ENCODE data around the gene ONECUT3. TPM values are rescaled to one million over a fixed set of nuclear protein-coding genes. Genes with fewer than 3 reads are reported as not detected.

Gene ONECUT3
- total RNA-seq, 8 experiments from 2014 or later, result 0.11 to 3.7 (median 0.35) TPM; not detected in 1

DNA sequence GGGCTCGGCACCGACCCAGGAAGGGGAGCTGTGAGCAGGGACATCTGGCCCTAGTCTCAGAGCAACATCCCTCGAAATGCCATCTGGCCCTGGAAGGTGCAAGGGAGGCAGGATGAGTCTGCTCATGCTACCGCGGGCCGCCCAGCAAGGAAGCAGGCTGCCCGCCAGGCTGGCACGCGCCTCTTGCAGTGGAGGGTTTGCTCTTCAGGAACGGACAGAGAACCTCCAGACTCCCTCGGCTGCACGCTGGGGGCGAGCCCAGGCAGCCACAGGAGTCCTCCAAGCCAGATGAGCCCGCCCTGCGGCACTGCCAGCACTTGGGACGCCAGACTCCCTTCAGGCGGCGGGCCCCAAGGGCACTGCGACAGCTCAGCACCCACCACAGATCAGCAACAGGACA is 68.9 kb downstream of the ONECUT3 start:
- H3K4me3 ChIP-seq, result no peak overlapping the region
- no peak overlapping the region for H3K27ac ChIP-seq
- H3K4me1 ChIP-seq (replicated peaks in 1 of 2), result peaks cover 19 to 33% of the 10 kb centered on the region in 2 donors
- ATAC-seq (replicated peaks in 6 of 8), result no peak
- in situ Hi-C loops (cut with MboI; ENCODE audit: low pct_unique_long_range_greater_than_20kb in 2 of 9, low sequenced_read_pairs in 9 of 9, unreplicated experiment in 9 of 9), result loop anchor here in 1 of 9 experiments (25.0 kb wide), 1 partner anchor 285 kb away; no protein-coding TSS in a partner anchor
- 73 to 88% methylated on average over 2 to 3 of the region's 19 CpGs; no CpG with 5 or more reads in 8 of the 10 experiments for WGBS, 10 experiments

DNA sequence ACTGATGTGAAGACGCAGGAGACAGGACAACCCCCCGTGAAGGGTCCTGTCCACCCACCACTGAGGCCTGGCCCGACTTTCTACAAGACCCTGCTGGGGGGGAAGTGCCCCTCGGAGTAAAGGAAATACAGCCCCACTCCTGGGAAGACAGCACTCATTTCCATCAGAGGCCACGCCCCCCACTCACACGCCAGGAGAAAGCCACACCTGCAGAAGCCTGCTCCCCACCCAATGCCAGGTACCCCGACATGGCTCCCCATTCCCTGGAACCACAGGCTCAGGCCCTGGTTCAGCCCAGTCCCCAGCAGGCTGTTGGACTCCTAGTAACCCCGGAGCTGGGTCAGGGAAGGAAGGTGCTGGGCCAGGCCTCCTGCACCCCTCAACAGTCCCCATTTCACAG is 69.7 kb downstream of the ONECUT3 start:
- ATAC-seq (replicated peaks in 6 of 8), result no peak
- Histone ChIP-seq H3K4me3 (no peak overlapping the region), H3K27ac (no peak overlapping the region), H3K4me1 (replicated peaks in 1 of 2) (peaks cover 19 to 36% of the 10 kb centered on the region in 2 donors)
- WGBS, 10 experiments, result 100% methylated on average over 1 of the region's 8 CpGs; no CpG with 5 or more reads in 8 of the 10 experiments
- in situ Hi-C loops (cut with MboI; ENCODE audit: low pct_unique_long_range_greater_than_20kb in 2 of 9, low sequenced_read_pairs in 9 of 9, unreplicated experiment in 9 of 9), result loop anchor here in 1 of 9 experiments (25.0 kb wide), 1 partner anchor 286 kb away; no protein-coding TSS in a partner anchor

GRCh38 chr19:1823539-1824251 is 70.4 kb downstream of the ONECUT3 start:
- H3K4me3 ChIP-seq, result no peak overlapping the region
- H3K4me1 ChIP-seq (replicated peaks in 1 of 2), result peaks cover 19 to 33% of the 10 kb centered on the region in 2 donors
- WGBS, 10 experiments, result 80 to 90% methylated on average over 2 to 5 of the region's 36 CpGs; no CpG with 5 or more reads in 8 of the 10 experiments
- no peak for ATAC-seq (replicated peaks in 6 of 8)
- in situ Hi-C loops (cut with MboI; ENCODE audit: low pct_unique_long_range_greater_than_20kb in 2 of 9, low sequenced_read_pairs in 9 of 9, unreplicated experiment in 9 of 9), result loop anchor here in 1 of 9 experiments (25.0 kb wide), 1 partner anchor 286 kb away; no protein-coding TSS in a partner anchor
- no peak overlapping the region for H3K27ac ChIP-seq

DNA sequence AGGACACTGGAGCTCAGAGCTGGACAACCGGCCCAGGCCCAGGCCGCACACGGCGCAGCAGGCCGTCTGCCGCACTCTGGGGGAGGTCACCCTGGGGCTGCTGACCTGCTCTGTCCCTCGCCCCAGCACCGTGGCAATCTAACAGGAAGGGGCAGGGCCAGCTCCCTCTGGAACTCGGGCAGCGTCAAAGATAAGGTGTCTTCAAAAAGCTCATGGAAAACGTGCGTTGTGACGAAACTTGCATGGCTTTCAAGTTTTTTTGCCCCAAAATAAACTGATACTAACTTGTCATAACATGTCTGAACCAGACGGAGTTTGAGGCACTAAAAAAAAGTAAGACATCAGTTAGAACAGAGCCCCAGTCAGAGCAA is 70.9 kb downstream of the ONECUT3 start:
- H3K4me3 ChIP-seq, result no peak overlapping the region
- H3K27ac ChIP-seq, result no peak overlapping the region
- H3K4me1 ChIP-seq (replicated peaks in 1 of 2), result peaks cover 14 to 28% of the 10 kb centered on the region in 2 donors
- no peak for ATAC-seq (replicated peaks in 6 of 8)
- WGBS, 10 experiments, result 60 to 100% (median 88%) methylated on average over 1 to 8 of the region's 14 CpGs; no CpG with 5 or more reads in 2 of the 10 experiments
- in situ Hi-C loops (cut with MboI; ENCODE audit: low pct_unique_long_range_greater_than_20kb in 2 of 9, low sequenced_read_pairs in 9 of 9, unreplicated experiment in 9 of 9), result loop anchor here in 1 of 9 experiments (25.0 kb wide), 1 partner anchor 287 kb away; no protein-coding TSS in a partner anchor

DNA sequence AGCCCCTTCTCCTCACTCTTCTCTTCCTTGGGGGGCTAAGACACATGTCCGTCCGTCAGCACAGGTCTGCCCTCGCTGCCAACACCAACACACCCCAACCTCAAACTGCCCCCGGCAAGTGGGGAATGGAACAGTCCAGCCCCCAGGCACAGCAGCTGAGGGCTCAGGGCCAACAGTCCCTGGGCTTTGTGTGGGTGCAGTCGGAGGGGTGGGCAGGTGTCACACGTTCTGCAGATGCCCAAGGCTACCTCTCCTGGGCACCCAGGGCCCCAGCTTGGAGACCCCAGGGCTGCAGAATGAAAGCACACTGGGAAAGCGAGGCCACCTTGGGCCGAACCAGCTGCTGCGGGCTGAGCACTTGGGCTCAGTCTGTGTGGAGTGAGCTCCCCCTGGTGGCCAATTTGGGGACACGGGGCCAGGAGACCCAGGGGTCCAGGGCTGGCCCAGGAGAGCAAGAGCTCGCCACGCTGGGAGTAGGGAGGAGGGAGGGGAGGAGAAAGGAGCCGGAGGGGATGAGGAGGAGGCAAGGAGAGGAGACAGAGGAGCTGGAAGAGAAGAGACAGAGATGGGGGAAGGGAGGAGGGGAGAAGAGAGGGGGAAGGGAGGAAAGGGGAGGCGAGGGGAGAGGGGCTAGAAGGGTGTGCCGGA is 72.7 kb downstream of the ONECUT3 start:
- ATAC-seq (replicated peaks in 6 of 8), result peak; percentile 58 to 88 (median 78)
- in situ Hi-C loops (cut with MboI; ENCODE audit: low pct_unique_long_range_greater_than_20kb in 2 of 9, low sequenced_read_pairs in 9 of 9, unreplicated experiment in 9 of 9), result no loop called here
- no peak overlapping the region for H3K27ac ChIP-seq
- H3K4me1 ChIP-seq (replicated peaks in 1 of 2), result peaks cover 2 to 17% of the 10 kb centered on the region in 2 donors
- 0 to 80% (median 30%) methylated on average over 1 to 3 of the region's 15 CpGs; no CpG with 5 or more reads in 6 of the 10 experiments for WGBS, 10 experiments
- H3K4me3 ChIP-seq, result no peak overlapping the region

- peaks cover 2 to 17% of the 10 kb centered on the region in 2 donors for H3K4me1 ChIP-seq (replicated peaks in 1 of 2)
- no peak overlapping the region for H3K4me3 ChIP-seq
- ATAC-seq (replicated peaks in 6 of 8), result peak in 7 of 8 experiments; percentile 3 to 32 (median 20)
- no peak overlapping the region for H3K27ac ChIP-seq
- in situ Hi-C loops (cut with MboI; ENCODE audit: low pct_unique_long_range_greater_than_20kb in 2 of 9, low sequenced_read_pairs in 9 of 9, unreplicated experiment in 9 of 9), result no loop called here
- 26% methylated on average over 6 of the region's 63 CpGs; no CpG with 5 or more reads in 9 of the 10 experiments for WGBS, 10 experiments
Measured at GRCh38 chr19:1826557-1827521, 73.5 kb downstream of the ONECUT3 start.

- in situ Hi-C loops (cut with MboI; ENCODE audit: low pct_unique_long_range_greater_than_20kb in 2 of 9, low sequenced_read_pairs in 9 of 9, unreplicated experiment in 9 of 9), result no loop called here
- peak in 1 of 8 experiments; percentile 1 for ATAC-seq (replicated peaks in 6 of 8)
- H3K4me1 ChIP-seq (replicated peaks in 1 of 2), result peaks cover 2 to 17% of the 10 kb centered on the region in 2 donors
- WGBS, 10 experiments, result 87 to 100% (median 100%) methylated on average over 2 to 3 of the region's 41 CpGs; no CpG with 5 or more reads in 6 of the 10 experiments
- H3K4me3 ChIP-seq, result no peak overlapping the region
- H3K27ac ChIP-seq, result no peak overlapping the region
Measured at GRCh38 chr19:1827566-1828278, 74.4 kb downstream of the ONECUT3 start.

DNA sequence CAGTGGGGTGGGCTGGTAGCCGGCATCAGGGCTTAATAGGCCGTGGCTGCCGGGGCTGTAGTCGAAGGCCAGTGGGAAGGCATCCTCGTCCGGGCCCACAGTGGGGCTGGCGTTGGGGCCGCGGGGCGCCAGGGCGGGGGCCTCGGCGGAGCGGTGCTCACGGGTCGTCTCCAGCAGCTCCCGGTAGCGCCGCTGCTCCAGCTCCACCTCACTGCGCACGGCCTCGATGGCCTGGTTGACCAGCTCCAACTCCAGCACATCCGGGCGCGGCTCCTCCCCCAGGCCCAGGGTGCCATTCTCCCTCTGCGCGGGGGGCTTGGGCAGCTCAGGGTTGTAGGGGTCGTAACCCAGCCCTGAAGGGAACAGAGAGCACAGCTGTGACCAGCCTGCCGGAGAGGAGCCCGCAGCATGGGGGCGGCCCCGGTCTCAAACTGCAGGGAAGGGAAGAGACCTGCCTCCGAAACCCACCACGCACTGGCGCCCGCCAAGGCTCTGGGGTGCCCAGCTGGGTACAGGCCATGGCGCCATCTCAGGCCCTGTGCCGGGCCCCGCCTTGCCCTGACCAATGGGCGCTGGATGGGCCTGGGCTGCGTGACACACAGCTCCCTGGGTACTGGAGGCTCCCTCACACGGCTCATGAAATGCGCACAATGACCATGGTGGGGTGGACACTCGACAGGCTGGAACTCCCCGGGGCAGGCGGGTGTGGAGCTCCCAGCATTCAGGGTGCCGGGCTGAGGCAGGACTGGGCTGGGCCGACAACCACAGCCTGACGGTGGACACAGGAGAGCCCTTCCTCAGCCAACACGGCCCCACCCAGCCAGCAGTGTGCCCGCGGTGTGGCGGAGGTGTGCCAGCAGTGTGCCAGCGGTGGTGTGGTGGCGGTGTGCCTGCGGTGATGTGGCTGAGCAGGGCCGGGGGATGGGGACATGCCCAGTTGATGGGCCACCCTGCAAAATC is 75.3 kb downstream of the ONECUT3 start:
- no peak overlapping the region for H3K4me3 ChIP-seq
- peaks cover 2 to 18% of the 10 kb centered on the region in 2 donors for H3K4me1 ChIP-seq (replicated peaks in 1 of 2)
- no peak overlapping the region for H3K27ac ChIP-seq
- peak in 4 of 8 experiments; percentile 8 to 82 (median 65) for ATAC-seq (replicated peaks in 6 of 8)
- in situ Hi-C loops (cut with MboI; ENCODE audit: low pct_unique_long_range_greater_than_20kb in 2 of 9, low sequenced_read_pairs in 9 of 9, unreplicated experiment in 9 of 9), result no loop called here
- 28 to 96% (median 82%) methylated on average over 2 to 7 of the region's 57 CpGs; no CpG with 5 or more reads in 3 of the 10 experiments for WGBS, 10 experiments

- Histone ChIP-seq H3K27ac (no peak overlapping the region), H3K4me3 (no peak overlapping the region), H3K4me1 (replicated peaks in 1 of 2) (peaks cover 4 to 22% of the 10 kb centered on the region in 2 donors)
- in situ Hi-C loops (cut with MboI; ENCODE audit: low pct_unique_long_range_greater_than_20kb in 2 of 9, low sequenced_read_pairs in 9 of 9, unreplicated experiment in 9 of 9), result no loop called here
- ATAC-seq (replicated peaks in 6 of 8), result no peak
- WGBS, 10 experiments, result 80 to 100% (median 97%) methylated on average over 1 to 8 of the region's 11 CpGs; no CpG with 5 or more reads in 2 of the 10 experiments
Measured at GRCh38 chr19:1829958-1830357, 76.7 kb downstream of the ONECUT3 start.

DNA sequence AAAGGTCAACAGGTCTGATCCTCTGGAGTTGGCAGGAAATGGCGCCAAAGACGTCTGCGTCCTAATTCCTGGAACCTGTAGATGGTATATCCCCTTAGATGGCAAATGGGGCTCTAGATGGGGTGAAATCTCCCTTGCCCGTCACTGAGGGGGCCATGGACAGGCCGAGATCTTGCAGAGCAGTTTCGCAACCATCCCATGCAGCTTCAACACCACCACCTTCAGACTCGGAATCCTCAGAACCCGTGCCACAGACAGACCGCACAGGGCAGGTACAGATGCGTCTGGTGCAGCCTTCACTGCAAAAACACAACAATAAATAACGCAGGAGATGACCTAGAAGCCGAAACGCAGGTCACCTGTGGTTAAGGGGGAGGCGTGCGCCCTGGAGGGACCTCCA is 77.3 kb downstream of the ONECUT3 start:
- no peak overlapping the region for H3K4me3 ChIP-seq
- peaks cover 4 to 22% of the 10 kb centered on the region in 2 donors for H3K4me1 ChIP-seq (replicated peaks in 1 of 2)
- no peak for ATAC-seq (replicated peaks in 6 of 8)
- in situ Hi-C loops (cut with MboI; ENCODE audit: low pct_unique_long_range_greater_than_20kb in 2 of 9, low sequenced_read_pairs in 9 of 9, unreplicated experiment in 9 of 9), result no loop called here
- no peak overlapping the region for H3K27ac ChIP-seq
- WGBS, 10 experiments, result 80 to 100% (median 98%) methylated on average over 1 to 12 of the region's 15 CpGs; no CpG with 5 or more reads in 5 of the 10 experiments

Measured in motor neuron (in vitro differentiated cells).